Bronchial epithelial cell (primary cell): ENCODE measurements around the gene FNIP2. TPM values are rescaled to one million over a fixed set of nuclear protein-coding genes. Genes with fewer than 3 reads are reported as not detected.

Experiments used
- DNase-seq: peaks from one replicate; pipeline ENCODE4 v3.0.0-alpha.2; 2010; ENCODE audit warnings: low read depth
- FAIRE-seq: peaks from 2 replicates; lab custom pipeline; 2011; peaks lifted over from hg19 to GRCh38; lab: Jason Lieb, UNC
- H3K27me3 ChIP-seq: 2 replicates; pipeline ENCODE4 v1.5.1; 2011; ENCODE audit warnings: low read length; ENCODE audit not compliant: control insufficient read depth, insufficient read depth
- H3K36me3 ChIP-seq: 2 replicates; pipeline ENCODE4 v1.5.1; 2011; ENCODE audit warnings: low read length; ENCODE audit not compliant: control insufficient read depth, insufficient read depth
- H3K4me3 ChIP-seq: 2 replicates; pipeline ENCODE4 v1.5.1; 2011; ENCODE audit warnings: mild to moderate bottlenecking, low read depth, low read length, control low read depth
- CTCF ChIP-seq: IDR thresholded peaks from 2 replicates; pipeline ENCODE4 v1.5.1; 2011; ENCODE audit warnings: mild to moderate bottlenecking, moderate library complexity, low read length, control low read depth, inconsistent platforms; ENCODE audit not compliant: insufficient read depth, severe bottlenecking
- total RNA-seq: library from RNA; depleted of rRNA; stranded (reverse); fragments of >200 nt; gene quantifications from 2 replicates; pipeline ENCODE4 v1.2.1, GENCODE V29; 2014

FNIP2 gene
- total RNA-seq, 1 donor from 2014 or later, result 16.6 TPM

- Histone ChIP-seq H3K4me3 (no peak overlapping the region), H3K27me3 (no peaks in the 10 kb centered on the region), H3K36me3 (no peaks in the 10 kb centered on the region)
- DNase-seq (no peak), FAIRE-seq (no peak)
- TF ChIP-seq CTCF, result no peak
Observed at GRCh38 chr4:158814207-158814606, 45.4 kb downstream of the FNIP2 start.

GRCh38 chr4:158814636-158815330 is 46.0 kb downstream of the FNIP2 start:
- Histone ChIP-seq H3K27me3 (no peaks in the 10 kb centered on the region), H3K4me3 (no peak overlapping the region), H3K36me3 (no peaks in the 10 kb centered on the region)
- no peak for DNase-seq
- FAIRE-seq, result no peak
- TF ChIP-seq CTCF, result no peak

- FAIRE-seq (no peak), DNase-seq (no peak)
- Histone ChIP-seq H3K4me3 (no peak overlapping the region), H3K27me3 (no peaks in the 10 kb centered on the region), H3K36me3 (no peaks in the 10 kb centered on the region)
- no peak for TF ChIP-seq CTCF
Observed at GRCh38 chr4:158816955-158817354, 48.1 kb downstream of the FNIP2 start.

- no peak for DNase-seq
- no peak for FAIRE-seq
- no peak overlapping the region for H3K4me3 ChIP-seq
- no peak for TF ChIP-seq CTCF
- no peaks in the 10 kb centered on the region for H3K36me3 ChIP-seq
- H3K27me3 ChIP-seq, result no peaks in the 10 kb centered on the region
Observed at GRCh38 chr4:158817562-158818296, 48.9 kb downstream of the FNIP2 start.

- no peaks in the 10 kb centered on the region for H3K27me3 ChIP-seq
- TF ChIP-seq CTCF, result no peak
- H3K4me3 ChIP-seq, result no peak overlapping the region
- FAIRE-seq (peak; percentile 23), DNase-seq (no peak)
- no peaks in the 10 kb centered on the region for H3K36me3 ChIP-seq
Observed at GRCh38 chr4:158818560-158819140, 49.8 kb downstream of the FNIP2 start.
